Subcutaneous abdominal adipose tissue (tissue), 5 donors: ENCODE results near the gene FADS6.
"Not testable (repeated sequence)": the region's sequence is repeated elsewhere in the genome, so short reads cannot be mapped to it uniquely, and the experiment has no call there.

ENCODE experiments used
- H3K27ac ChIP-seq: one replicate; pipeline ENCODE4 v1.7.0; 2013; ENCODE audit warnings: low read depth, mild to moderate bottlenecking, inconsistent platforms, low read length, moderate library complexity
- H3K27me3 ChIP-seq, 5 donors: one replicate each; pipeline ENCODE4 v1.7.0; 2013; ENCODE audit warnings: low read length in 5 of 5, inconsistent platforms in 1 of 5; ENCODE audit not compliant: control insufficient read depth in 5 of 5, insufficient read depth in 4 of 5
- H3K36me3 ChIP-seq, 5 donors: one replicate each; pipeline ENCODE4 v1.7.0; 2013; ENCODE audit warnings: low read length in 5 of 5; ENCODE audit not compliant: control insufficient read depth in 5 of 5, insufficient read depth in 5 of 5
- H3K4me1 ChIP-seq, 5 donors: one replicate each; pipeline ENCODE4 v1.7.0; 2013; ENCODE audit warnings: low read length in 5 of 5, mild to moderate bottlenecking in 3 of 5, moderate library complexity in 1 of 5; ENCODE audit not compliant: control insufficient read depth in 5 of 5, insufficient read depth in 5 of 5
- H3K4me3 ChIP-seq, 5 donors: one replicate each; pipeline ENCODE4 v1.7.0; 2013; ENCODE audit warnings: low read length in 5 of 5, low read depth in 1 of 5
- H3K9ac ChIP-seq, 5 donors: one replicate each; pipeline ENCODE4 v1.7.0; 2013; ENCODE audit warnings: low read length in 5 of 5, mild to moderate bottlenecking in 4 of 5, moderate library complexity in 3 of 5
- H3K9me3 ChIP-seq, 5 donors: one replicate each; pipeline ENCODE4 v1.7.0; 2013; ENCODE audit warnings: low read length in 5 of 5; ENCODE audit not compliant: control insufficient read depth in 5 of 5
- donor health status: healthy.
- donor health status: healthy.
- donor health status: healthy.
- donor health status: healthy.
- donor health status: healthy.

FADS6 gene

GRCh38 chr17:74875155-74875976, 18.1 kb downstream of the FADS6 start:
- Histone ChIP-seq H3K27me3 (peaks cover 5 to 10% (median 7%) of the 10 kb centered on the region in 5 donors), H3K9ac (no peak overlapping the region), H3K9me3 (no peaks in the 10 kb centered on the region), H3K27ac (no peak overlapping the region), H3K4me3 (no peak overlapping the region), H3K4me1 (peaks cover 5 to 24% (median 22%) of the 10 kb centered on the region in 5 donors), H3K36me3 (no peaks in the 10 kb centered on the region)

GRCh38 chr17:74874615-74875037, 18.8 kb downstream of the FADS6 start:
- Histone ChIP-seq H3K36me3 (no peaks in the 10 kb centered on the region), H3K27ac (no peak overlapping the region), H3K4me3 (no peak overlapping the region), H3K4me1 (peaks cover 5 to 24% (median 22%) of the 10 kb centered on the region in 5 donors), H3K9me3 (no peaks in the 10 kb centered on the region), H3K27me3 (peaks cover 5 to 10% (median 7%) of the 10 kb centered on the region in 5 donors), H3K9ac (no peak overlapping the region)

- Histone ChIP-seq H3K27ac (peak overlapping the region; percentile 89), H3K9me3 (no peaks in the 10 kb centered on the region), H3K36me3 (no peaks in the 10 kb centered on the region), H3K9ac (peak overlapping the region; percentile 73 to 94 (median 84)), H3K4me3 (peak overlapping the region; percentile 74 to 90 (median 81)), H3K4me1 (peaks cover 5 to 24% (median 22%) of the 10 kb centered on the region in 5 donors), H3K27me3 (peaks cover 5 to 10% (median 7%) of the 10 kb centered on the region in 5 donors)
These were observed 19.4 kb downstream of the FADS6 start for GRCh38 chr17:74873874-74874614.

GRCh38 chr17:74873037-74873873, 20.2 kb downstream of the FADS6 start:
- Histone ChIP-seq H3K27me3 (peaks cover 5 to 7% (median 6%) of the 10 kb centered on the region in 5 donors), H3K9me3 (no peaks in the 10 kb centered on the region), H3K36me3 (no peaks in the 10 kb centered on the region), H3K4me3 (peak overlapping the region; percentile 74 to 90 (median 81)), H3K4me1 (peaks cover 5 to 23% (median 21%) of the 10 kb centered on the region in 5 donors), H3K9ac (peak overlapping the region; percentile 73 to 94 (median 84)), H3K27ac (peak overlapping the region; percentile 89)

GRCh38 chr17:74872313-74873036, 21.0 kb downstream of the FADS6 start, which contains the start of gene FDXR:
Gene FDXR, minus strand, starts transcription at chr17:74872994. Its CDS starts 50 bp downstream, at chr17:74872944.
- Histone ChIP-seq H3K4me3 (peak within 1 kb of the TSS; percentile 74 to 90 (median 84)), H3K4me1 (peaks cover 5 to 22% (median 18%) of the 10 kb centered on the region in 5 donors), H3K27me3 (peaks cover under 1 to 3% (median under 1%) of the 10 kb centered on the region in 5 donors), H3K27ac (peak within 1 kb of the TSS; percentile 89), H3K36me3 (no peaks in the 10 kb centered on the region), H3K9me3 (no peaks in the 10 kb centered on the region), H3K9ac (peak within 1 kb of the TSS; percentile 73 to 94 (median 84))

GRCh38 chr17:74871356-74872076, 21.9 kb downstream of the FADS6 start:
- H3K4me3 ChIP-seq = peak overlapping the region in 2 of 5 donors; percentile 74 to 86
- no peaks in the 10 kb centered on the region for H3K36me3 ChIP-seq
- peak overlapping the region in 2 of 5 donors; percentile 74 to 84 for H3K9ac ChIP-seq
- no peaks in the 10 kb centered on the region for H3K9me3 ChIP-seq
- no peak overlapping the region for H3K27ac ChIP-seq
- no peaks in the 10 kb centered on the region for H3K27me3 ChIP-seq
- H3K4me1 ChIP-seq = peaks cover 7 to 22% (median 18%) of the 10 kb centered on the region in 5 donors

GRCh38 chr17:74870512-74870911, 22.9 kb downstream of the FADS6 start:
- H3K27me3 ChIP-seq = no peaks in the 10 kb centered on the region
- peaks cover 7 to 22% (median 18%) of the 10 kb centered on the region in 5 donors for H3K4me1 ChIP-seq
- no peak overlapping the region for H3K4me3 ChIP-seq
- no peaks in the 10 kb centered on the region for H3K9me3 ChIP-seq
- no peaks in the 10 kb centered on the region for H3K36me3 ChIP-seq
- H3K27ac ChIP-seq = no peak overlapping the region
- H3K9ac ChIP-seq = no peak overlapping the region

- not testable (repeated sequence) for H3K27ac ChIP-seq, H3K9ac ChIP-seq, H3K4me3 ChIP-seq, H3K36me3 ChIP-seq, H3K27me3 ChIP-seq, H3K9me3 ChIP-seq
- H3K4me1 ChIP-seq = peaks cover 7 to 22% (median 18%) of the 10 kb centered on the region in 5 donors
These were observed 23.4 kb downstream of the FADS6 start for GRCh38 chr17:74870028-74870427.
